ENCODE measurements around the gene TRIM40. TPM values are rescaled to one million over a fixed set of nuclear protein-coding genes. Genes with fewer than 3 reads are reported as not detected.

The TRIM40 gene
- total RNA-seq, 1 experiment from 2014 or later = not detected

DNA sequence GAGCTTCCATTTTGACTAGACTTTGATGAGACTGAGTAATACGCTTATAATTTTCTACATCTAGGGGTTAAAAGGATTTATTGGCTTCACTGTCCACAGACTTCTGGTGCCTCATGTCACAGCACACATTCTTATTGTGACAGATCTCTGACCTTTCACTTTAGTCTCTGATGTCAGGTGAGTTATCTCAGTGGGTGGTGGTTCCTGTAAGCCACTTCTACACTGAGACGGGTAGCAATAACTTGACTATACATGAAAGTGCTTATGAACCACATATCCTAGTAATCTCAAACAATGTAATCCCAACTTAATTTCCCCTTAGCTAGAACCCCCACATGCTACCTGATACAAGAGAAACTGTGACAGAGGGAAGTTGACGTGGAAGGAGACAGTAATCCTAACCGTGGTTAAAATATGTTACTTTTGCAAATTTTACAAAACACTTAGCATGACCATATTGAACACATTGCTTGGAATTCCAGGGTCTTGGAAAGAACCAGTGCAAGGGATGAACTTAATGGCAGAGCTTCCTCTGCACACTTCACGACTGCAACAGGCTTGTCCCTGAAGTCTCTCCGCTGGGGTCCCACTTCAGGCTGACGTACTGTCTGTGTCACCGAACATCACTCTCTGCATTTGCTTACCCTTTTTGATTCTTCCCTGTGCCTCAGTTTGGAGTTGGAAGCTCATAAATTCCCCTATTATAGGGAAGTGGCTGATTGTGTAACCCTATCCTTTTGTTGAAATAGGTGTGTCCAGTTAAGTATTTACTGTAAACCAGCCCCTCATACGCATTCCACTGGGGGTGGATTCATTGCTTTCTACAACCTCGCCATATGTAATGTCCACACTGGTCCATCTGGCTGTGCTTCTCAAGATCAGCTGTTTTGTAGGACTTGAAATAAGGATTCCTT lies 6.4 kb upstream of the TRIM40 start:
- H3K9me3 ChIP-seq = no peaks in the 10 kb centered on the region
- intact Hi-C loops (cut with micrococcal nuclease; ENCODE audit: unreplicated experiment) = loop anchor here (2.0 kb wide), 1 partner anchor 55 kb away; the partner anchor contains the start of gene RNF39
- H3K4me3 ChIP-seq (ENCODE audit: low read depth, low read length) = no peak overlapping the region
- TF ChIP-seq, protein P1, sequence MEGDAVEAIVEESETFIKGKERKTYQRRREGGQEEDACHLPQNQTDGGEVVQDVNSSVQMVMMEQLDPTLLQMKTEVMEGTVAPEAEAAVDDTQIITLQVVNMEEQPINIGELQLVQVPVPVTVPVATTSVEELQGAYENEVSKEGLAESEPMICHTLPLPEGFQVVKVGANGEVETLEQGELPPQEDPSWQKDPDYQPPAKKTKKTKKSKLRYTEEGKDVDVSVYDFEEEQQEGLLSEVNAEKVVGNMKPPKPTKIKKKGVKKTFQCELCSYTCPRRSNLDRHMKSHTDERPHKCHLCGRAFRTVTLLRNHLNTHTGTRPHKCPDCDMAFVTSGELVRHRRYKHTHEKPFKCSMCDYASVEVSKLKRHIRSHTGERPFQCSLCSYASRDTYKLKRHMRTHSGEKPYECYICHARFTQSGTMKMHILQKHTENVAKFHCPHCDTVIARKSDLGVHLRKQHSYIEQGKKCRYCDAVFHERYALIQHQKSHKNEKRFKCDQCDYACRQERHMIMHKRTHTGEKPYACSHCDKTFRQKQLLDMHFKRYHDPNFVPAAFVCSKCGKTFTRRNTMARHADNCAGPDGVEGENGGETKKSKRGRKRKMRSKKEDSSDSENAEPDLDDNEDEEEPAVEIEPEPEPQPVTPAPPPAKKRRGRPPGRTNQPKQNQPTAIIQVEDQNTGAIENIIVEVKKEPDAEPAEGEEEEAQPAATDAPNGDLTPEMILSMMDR (IDR thresholded peaks at IDR 0.05; ENCODE audit: insufficient read depth in 1 of 2, low read depth in 1 of 2, low read length in 1 of 2, severe bottlenecking in 1 of 2, unreplicated experiment in 1 of 2) = no peak
- H3K9me3 Mint-ChIP-seq (ENCODE audit: unreplicated experiment) = no peaks in the 10 kb centered on the region
- H3K4me3 Mint-ChIP-seq (ENCODE audit: unreplicated experiment) = peak overlapping the region; percentile 55
- H3K4me1 ChIP-seq = peaks cover 23% of the 10 kb centered on the region
- TSS peak; percentile 92 for BruUV-seq (replicated peaks)
- H3K36me3 Mint-ChIP-seq (ENCODE audit: insufficient read depth, unreplicated experiment) = no peaks in the 10 kb centered on the region
- no peaks in the 10 kb centered on the region for H3K27me3 Mint-ChIP-seq (ENCODE audit: insufficient read depth, unreplicated experiment)
- peak overlapping the region; percentile 71 for H3K27ac Mint-ChIP-seq (ENCODE audit: unreplicated experiment)
- DNase-seq = peak; percentile 40 to 65
- H3K36me3 ChIP-seq (ENCODE audit: control insufficient read depth, insufficient read depth, low read length) = no peaks in the 10 kb centered on the region
- H3K4me1 Mint-ChIP-seq (ENCODE audit: low read depth, unreplicated experiment) = peaks cover 20% of the 10 kb centered on the region
- no peaks in the 10 kb centered on the region for H3K27me3 ChIP-seq (replicated peaks; ENCODE audit: control insufficient read depth, insufficient read depth, low read length)
- ChIA-PET CTCF (interaction anchor here (8.2 kb wide), 1 partner anchor 26 kb away, joined by 236 read pairs; no protein-coding TSS in a partner anchor), POLR2A (interaction anchor here (0.6 kb wide), 1 partner anchor 28 kb away, joined by 3 read pairs; no protein-coding TSS in a partner anchor)

DNA sequence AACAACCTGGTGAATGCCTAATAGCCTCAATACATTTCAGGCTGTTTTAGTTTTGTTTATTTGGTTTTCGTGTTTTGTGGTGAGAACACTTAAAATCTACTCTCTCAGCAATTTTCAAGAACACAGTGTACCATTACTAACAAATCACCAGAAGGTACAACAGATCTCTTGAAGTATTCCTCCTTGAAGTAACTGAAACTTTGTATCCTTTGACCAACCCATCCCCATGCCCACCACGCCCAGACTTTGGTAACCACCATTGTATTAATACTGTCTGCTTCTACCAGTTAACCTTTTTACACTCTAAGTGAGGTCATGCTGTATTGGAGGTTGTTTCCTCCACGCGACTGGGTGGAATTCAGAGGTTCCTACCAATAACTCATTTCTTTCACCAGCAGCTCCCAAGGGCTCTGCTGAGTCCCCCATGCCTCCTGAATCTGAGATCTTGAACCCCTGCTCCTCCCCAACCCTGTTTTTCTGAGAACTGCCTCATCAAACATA lies 5.7 kb upstream of the TRIM40 start:
- no peaks in the 10 kb centered on the region for H3K36me3 ChIP-seq (ENCODE audit: control insufficient read depth, insufficient read depth, low read length)
- H3K36me3 Mint-ChIP-seq (ENCODE audit: insufficient read depth, unreplicated experiment) = no peaks in the 10 kb centered on the region
- H3K4me3 Mint-ChIP-seq (ENCODE audit: unreplicated experiment) = peak overlapping the region; percentile 55
- DNase-seq = no peak
- ChIA-PET POLR2A (no interaction called here), CTCF (interaction anchor here (0.5 to 8.2 kb wide), 5 partner anchors 27 to 149 kb away, joined by 3 to 236 read pairs (median 4); partner anchors contain the start of genes POLR1H, PPP1R11 and TRIM15)
- H3K9me3 ChIP-seq = no peaks in the 10 kb centered on the region
- no peak overlapping the region for H3K4me3 ChIP-seq (ENCODE audit: low read depth, low read length)
- no peaks in the 10 kb centered on the region for H3K9me3 Mint-ChIP-seq (ENCODE audit: unreplicated experiment)
- peak overlapping the region; percentile 71 for H3K27ac Mint-ChIP-seq (ENCODE audit: unreplicated experiment)
- H3K4me1 Mint-ChIP-seq (ENCODE audit: low read depth, unreplicated experiment) = peaks cover 18% of the 10 kb centered on the region
- intact Hi-C loops (cut with micrococcal nuclease; ENCODE audit: unreplicated experiment) = loop anchor here (2.0 kb wide), 1 partner anchor 55 kb away; the partner anchor contains the start of gene RNF39
- no peaks in the 10 kb centered on the region for H3K27me3 ChIP-seq (replicated peaks; ENCODE audit: control insufficient read depth, insufficient read depth, low read length)
- no peaks in the 10 kb centered on the region for H3K27me3 Mint-ChIP-seq (ENCODE audit: insufficient read depth, unreplicated experiment)
- TF ChIP-seq, protein P1 (IDR thresholded peaks at IDR 0.05; ENCODE audit: insufficient read depth in 1 of 2, low read depth in 1 of 2, low read length in 1 of 2, severe bottlenecking in 1 of 2, unreplicated experiment in 1 of 2) = no peak
- peaks cover 21% of the 10 kb centered on the region for H3K4me1 ChIP-seq
- TSS peak; percentile 98 for BruUV-seq (replicated peaks)

Measured in Caco-2 (cell line).